Endometrium (tissue), 2 donors: ENCODE measurements around the gene GAK.
"Not testable (repeated sequence)": the region's sequence is repeated elsewhere in the genome, so short reads cannot be mapped to it uniquely, and the experiment has no call there.

Source experiments
- FAIRE-seq: peaks from 2 replicates; lab custom pipeline; 2012; peaks lifted over from hg19 to GRCh38; lab: Jason Lieb, UNC
- donor health status: control.
- donor health status: control.

Gene GAK

GRCh38 chr4:926538-926937 lies 5.6 kb downstream of the GAK start:
- no peak for FAIRE-seq

GRCh38 chr4:925771-926500 lies 6.2 kb downstream of the GAK start:
- FAIRE-seq, result no peak

- no peak for FAIRE-seq
Observed at GRCh38 chr4:925171-925570, 6.9 kb downstream of the GAK start.

GRCh38 chr4:924107-925096 lies 7.7 kb downstream of the GAK start:
- no peak for FAIRE-seq

GRCh38 chr4:921830-922331 lies 10.2 kb downstream of the GAK start:
- no peak for FAIRE-seq

- FAIRE-seq, result not testable (repeated sequence)
Observed at GRCh38 chr4:919004-919680, 13.0 kb downstream of the GAK start.

GRCh38 chr4:918591-918990 lies 13.5 kb downstream of the GAK start:
- not testable (repeated sequence) for FAIRE-seq

- FAIRE-seq, result no peak
Observed at GRCh38 chr4:917992-918391, 14.1 kb downstream of the GAK start.

- FAIRE-seq, result no peak
Observed at GRCh38 chr4:917466-917865, 14.7 kb downstream of the GAK start.

GRCh38 chr4:915595-915994 lies 16.5 kb downstream of the GAK start:
- no peak for FAIRE-seq

- no peak for FAIRE-seq
Observed at GRCh38 chr4:915041-915474, 17.1 kb downstream of the GAK start.

- no peak for FAIRE-seq
Observed at GRCh38 chr4:914531-914930, 17.6 kb downstream of the GAK start.

GRCh38 chr4:913280-913618 lies 18.9 kb downstream of the GAK start:
- FAIRE-seq, result no peak

- no peak for FAIRE-seq
Observed at GRCh38 chr4:912548-913279, 19.4 kb downstream of the GAK start.

GRCh38 chr4:911871-912490 lies 20.1 kb downstream of the GAK start:
- FAIRE-seq, result no peak

- FAIRE-seq, result no peak
Observed at GRCh38 chr4:911221-911751, 20.8 kb downstream of the GAK start.

- FAIRE-seq, result no peak
Observed at GRCh38 chr4:910366-911091, 21.6 kb downstream of the GAK start.

- FAIRE-seq, result no peak
Observed at GRCh38 chr4:909821-910220, 22.3 kb downstream of the GAK start.

- no peak for FAIRE-seq
Observed at GRCh38 chr4:909131-909571, 23.0 kb downstream of the GAK start.

GRCh38 chr4:907691-908425 lies 24.3 kb downstream of the GAK start:
- no peak for FAIRE-seq
